Ovary (tissue), 3 donors: ENCODE data around the gene UNC93B1.

Experiments used
- POLR2A ChIP-seq: fragments of 450-650 bp; IDR thresholded peaks from one replicate; pipeline ENCODE4 v1.6.1; 2017; ENCODE audit warnings: antibody characterized with exemption, mild to moderate bottlenecking, moderate library complexity
- TF ChIP-seq, protein P1 (sequence below), 3 donors: fragments of 450-650 bp in 2 of 3; fragments of 200-600 bp in 1 of 3; IDR thresholded peaks; one replicate each; pipeline versions ENCODE4 v1.5.1 to v1.8.0; 2016 to 2022; ENCODE audit warnings: antibody characterized with exemption in 3 of 3, mild to moderate bottlenecking in 1 of 3
- donor health status: DM: no; HTN: no; CAD: no.

DNA sequence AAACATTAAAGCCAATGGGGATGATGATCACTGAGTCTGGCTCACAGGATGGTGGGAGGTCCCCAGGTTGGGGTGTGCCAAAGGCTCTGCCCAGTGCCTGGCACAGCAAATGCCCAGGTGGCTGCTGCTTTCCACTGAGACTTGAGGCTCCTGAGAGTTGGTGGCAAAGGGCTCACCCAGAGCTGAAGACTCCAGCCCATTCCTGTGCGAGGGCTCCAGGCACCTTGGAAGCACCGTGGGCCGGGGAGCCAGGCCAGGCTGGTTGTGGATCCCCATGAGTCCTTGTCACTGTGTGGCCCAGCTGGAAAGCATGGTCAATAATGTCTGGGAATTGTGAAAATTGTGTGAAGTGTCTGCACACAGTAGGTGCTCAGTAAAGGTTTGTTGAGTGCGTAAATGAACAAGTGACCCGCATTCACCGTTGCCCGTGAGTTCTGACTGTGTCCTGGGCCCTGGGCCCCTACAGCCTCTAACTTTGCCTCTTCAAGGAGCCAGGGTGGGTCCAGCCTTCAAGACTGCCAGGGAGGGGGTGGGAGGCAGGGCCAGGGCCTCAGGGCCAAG is 2.8 kb upstream of the UNC93B1 start:
- TF ChIP-seq, protein P1, sequence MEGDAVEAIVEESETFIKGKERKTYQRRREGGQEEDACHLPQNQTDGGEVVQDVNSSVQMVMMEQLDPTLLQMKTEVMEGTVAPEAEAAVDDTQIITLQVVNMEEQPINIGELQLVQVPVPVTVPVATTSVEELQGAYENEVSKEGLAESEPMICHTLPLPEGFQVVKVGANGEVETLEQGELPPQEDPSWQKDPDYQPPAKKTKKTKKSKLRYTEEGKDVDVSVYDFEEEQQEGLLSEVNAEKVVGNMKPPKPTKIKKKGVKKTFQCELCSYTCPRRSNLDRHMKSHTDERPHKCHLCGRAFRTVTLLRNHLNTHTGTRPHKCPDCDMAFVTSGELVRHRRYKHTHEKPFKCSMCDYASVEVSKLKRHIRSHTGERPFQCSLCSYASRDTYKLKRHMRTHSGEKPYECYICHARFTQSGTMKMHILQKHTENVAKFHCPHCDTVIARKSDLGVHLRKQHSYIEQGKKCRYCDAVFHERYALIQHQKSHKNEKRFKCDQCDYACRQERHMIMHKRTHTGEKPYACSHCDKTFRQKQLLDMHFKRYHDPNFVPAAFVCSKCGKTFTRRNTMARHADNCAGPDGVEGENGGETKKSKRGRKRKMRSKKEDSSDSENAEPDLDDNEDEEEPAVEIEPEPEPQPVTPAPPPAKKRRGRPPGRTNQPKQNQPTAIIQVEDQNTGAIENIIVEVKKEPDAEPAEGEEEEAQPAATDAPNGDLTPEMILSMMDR (IDR thresholded peaks at IDR 0.05): no peak
- TF ChIP-seq POLR2A: no peak
